IgD-negative memory B cell (primary cell): Measurements from ENCODE around the gene PZP. TPM values are rescaled to one million over a fixed set of nuclear protein-coding genes. Genes with fewer than 3 reads are reported as not detected.

Source experiments
- H3K27ac Mint-ChIP-seq, 3 donors: one replicate each; pipeline ENCODE4 v1.8.0; 2020 to 2022; ENCODE audit warnings: mild to moderate bottlenecking in 3 of 3, mixed read lengths in 3 of 3, moderate library complexity in 1 of 3
- H3K27me3 Mint-ChIP-seq: one replicate; pipeline ENCODE4 v1.8.0; 2021; ENCODE audit warnings: mixed read lengths
- H3K36me3 Mint-ChIP-seq: one replicate; pipeline ENCODE4 v1.8.0; 2020; ENCODE audit warnings: mild to moderate bottlenecking, mixed read lengths
- H3K4me1 Mint-ChIP-seq, 3 donors: one replicate each; pipeline ENCODE4 v1.8.0; 2020 to 2022; ENCODE audit warnings: mixed read lengths in 3 of 3, mild to moderate bottlenecking in 1 of 3
- H3K4me3 Mint-ChIP-seq, 4 donors: one replicate each; pipeline ENCODE4 v1.8.0; 2020 to 2022; ENCODE audit warnings: mild to moderate bottlenecking in 4 of 4, mixed read lengths in 4 of 4, moderate library complexity in 3 of 4
- H3K9me3 Mint-ChIP-seq, 3 donors: one replicate each; pipeline ENCODE4 v1.8.0; 2020 to 2021; ENCODE audit warnings: mixed read lengths in 3 of 3, mild to moderate bottlenecking in 1 of 3
- polyA plus RNA-seq: library from polyadenylated mRNA; unstranded; fragments of 300-500 nt; fragmentation: Illumina TruSeq; gene quantifications from one replicate; pipeline ENCODE4 v1.2.3, GENCODE V29; 2021

The PZP gene
- polyA plus RNA-seq, 1 donor from 2014 or later: not detected

DNA sequence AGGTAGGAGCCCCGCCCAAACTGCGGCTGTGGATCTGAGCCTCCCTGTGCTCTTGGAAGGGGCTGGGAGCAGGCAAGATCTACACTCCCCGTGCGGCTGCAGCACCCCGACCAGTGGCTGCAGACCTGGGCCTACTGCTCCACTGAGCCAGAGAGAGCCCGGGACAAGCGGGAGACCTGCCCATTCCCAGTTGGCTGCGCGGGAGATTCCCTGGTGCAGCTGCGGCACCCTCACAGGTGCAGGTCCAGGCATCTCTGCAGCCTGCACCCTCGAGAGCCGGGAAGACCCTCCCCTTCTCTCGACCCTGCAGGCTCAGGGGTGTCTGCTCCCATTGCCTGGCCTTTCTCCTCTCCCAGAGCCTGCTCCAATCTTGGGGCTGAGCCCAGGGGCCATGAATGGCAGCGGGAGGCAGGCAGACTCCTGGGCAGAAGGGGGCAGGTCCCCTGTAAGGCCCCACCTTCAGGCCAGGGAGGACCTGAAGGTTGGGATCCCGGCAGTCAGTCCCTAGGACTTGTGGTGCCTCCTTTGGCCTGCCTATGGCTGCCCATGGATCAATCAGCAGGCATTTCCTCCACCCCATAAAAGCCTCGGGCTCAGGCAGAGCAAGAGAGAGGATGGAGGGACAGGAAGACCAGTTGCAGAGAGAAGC lies 83.7 kb downstream of the PZP start:
- H3K9me3 Mint-ChIP-seq: peaks cover 0 to 3% (median 0%) of the 10 kb centered on the region in 3 donors
- peaks cover 3% of the 10 kb centered on the region for H3K27me3 Mint-ChIP-seq
- no peak overlapping the region for H3K27ac Mint-ChIP-seq
- no peak overlapping the region for H3K4me3 Mint-ChIP-seq
- H3K36me3 Mint-ChIP-seq: no peaks in the 10 kb centered on the region
- H3K4me1 Mint-ChIP-seq: no peaks in the 10 kb centered on the region

DNA sequence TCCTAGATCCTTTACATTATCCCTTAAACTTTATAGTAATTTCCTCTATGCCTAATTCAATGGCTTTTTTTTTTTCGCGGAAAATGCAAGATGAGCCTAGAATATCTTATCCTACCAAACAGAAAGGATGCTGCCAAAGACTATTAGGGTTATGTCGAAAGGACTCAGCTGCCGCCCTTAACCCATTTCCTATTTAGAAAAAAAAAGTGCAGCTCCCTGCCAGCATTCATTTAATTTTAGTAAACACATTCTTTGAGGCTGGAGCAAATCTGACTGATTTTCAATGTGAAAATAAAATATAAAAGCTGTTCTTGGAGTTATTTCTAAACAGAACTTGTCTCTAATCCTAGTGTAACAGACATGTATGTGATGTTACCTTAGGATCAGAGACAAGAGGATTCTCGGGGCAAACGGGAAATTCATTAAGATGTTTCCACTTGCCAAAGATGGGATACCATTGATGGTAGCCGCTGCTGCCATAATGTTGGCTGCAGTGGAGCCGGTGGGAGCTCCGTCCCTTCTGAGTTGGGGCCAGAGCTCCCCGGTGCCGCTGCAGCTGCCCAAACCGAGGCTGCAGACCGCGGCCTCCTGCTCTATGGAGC lies 84.3 kb downstream of the PZP start:
- H3K27me3 Mint-ChIP-seq: peaks cover 3% of the 10 kb centered on the region
- no peaks in the 10 kb centered on the region for H3K36me3 Mint-ChIP-seq
- no peak overlapping the region for H3K27ac Mint-ChIP-seq
- H3K4me3 Mint-ChIP-seq: no peak overlapping the region
- H3K9me3 Mint-ChIP-seq: peaks cover 0 to 3% (median 0%) of the 10 kb centered on the region in 3 donors
- no peaks in the 10 kb centered on the region for H3K4me1 Mint-ChIP-seq

DNA sequence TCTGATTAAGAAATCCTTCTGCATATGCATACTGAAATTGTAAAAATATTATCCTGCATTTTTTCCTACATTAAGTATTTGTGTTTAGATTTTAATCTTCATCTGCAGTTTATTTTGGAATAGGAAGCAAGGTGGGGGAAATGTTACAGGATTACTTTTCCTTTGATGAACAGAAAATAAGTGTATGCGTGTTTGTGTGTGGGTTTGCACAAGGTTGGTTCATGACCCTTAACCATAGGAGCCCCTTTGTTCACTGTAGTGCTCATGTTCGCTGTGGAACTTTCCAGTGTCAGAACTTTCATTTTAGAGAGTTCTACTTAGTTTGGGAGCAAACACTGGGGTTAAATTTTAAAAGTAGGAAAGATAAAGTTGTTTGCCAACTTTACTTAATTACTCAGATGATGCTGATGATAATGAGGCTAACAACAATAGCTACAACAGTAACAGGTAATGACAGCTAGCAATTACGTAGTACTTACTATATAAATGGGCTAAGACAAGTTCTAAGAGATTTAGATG lies 86.0 kb downstream of the PZP start:
- H3K27ac Mint-ChIP-seq: no peak overlapping the region
- H3K4me1 Mint-ChIP-seq: peaks cover 3 to 7% (median 5%) of the 10 kb centered on the region in 3 donors
- peaks cover 3% of the 10 kb centered on the region for H3K27me3 Mint-ChIP-seq
- H3K4me3 Mint-ChIP-seq: no peak overlapping the region
- no peaks in the 10 kb centered on the region for H3K36me3 Mint-ChIP-seq
- H3K9me3 Mint-ChIP-seq: peaks cover 0 to 2% (median 0%) of the 10 kb centered on the region in 3 donors

DNA sequence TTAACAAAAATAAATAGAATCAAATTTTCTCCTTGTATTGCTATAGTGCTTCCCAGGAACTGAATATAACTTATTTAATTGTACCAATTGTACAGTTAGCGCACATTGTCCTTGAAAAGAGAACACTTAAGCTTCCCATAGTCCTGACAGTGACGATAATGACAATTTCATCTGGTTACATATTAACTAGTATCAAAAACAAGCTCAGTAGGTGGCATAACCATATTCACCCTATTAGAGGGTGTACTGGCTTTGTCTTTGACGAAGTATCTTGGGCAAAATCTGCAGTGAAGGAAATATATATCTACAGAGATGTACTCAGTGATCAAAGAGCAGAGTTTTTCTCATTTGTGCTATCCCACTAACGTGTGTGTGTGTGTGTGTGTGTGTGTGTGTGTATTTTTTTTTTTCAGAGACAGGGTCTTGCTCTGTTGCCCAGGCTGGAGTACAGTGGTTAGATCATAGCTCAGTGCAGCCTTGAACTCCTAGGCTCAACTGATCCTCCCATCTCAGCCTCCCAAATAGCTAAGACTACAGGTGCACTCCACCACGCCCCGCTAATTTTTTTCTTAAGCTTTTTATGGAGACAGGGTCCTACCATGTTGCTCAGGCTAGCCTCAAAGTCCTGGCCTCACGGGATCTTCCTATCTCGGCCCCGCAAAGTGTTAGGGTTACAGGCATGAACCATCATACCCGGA lies 87.6 kb downstream of the PZP start:
- Mint-ChIP-seq H3K27me3 (peaks cover 3% of the 10 kb centered on the region), H3K27ac (no peak overlapping the region), H3K4me3 (no peak overlapping the region), H3K36me3 (no peaks in the 10 kb centered on the region), H3K9me3 (peaks cover 0 to 2% (median 0%) of the 10 kb centered on the region in 3 donors), H3K4me1 (peaks cover 3 to 18% (median 14%) of the 10 kb centered on the region in 3 donors)

DNA sequence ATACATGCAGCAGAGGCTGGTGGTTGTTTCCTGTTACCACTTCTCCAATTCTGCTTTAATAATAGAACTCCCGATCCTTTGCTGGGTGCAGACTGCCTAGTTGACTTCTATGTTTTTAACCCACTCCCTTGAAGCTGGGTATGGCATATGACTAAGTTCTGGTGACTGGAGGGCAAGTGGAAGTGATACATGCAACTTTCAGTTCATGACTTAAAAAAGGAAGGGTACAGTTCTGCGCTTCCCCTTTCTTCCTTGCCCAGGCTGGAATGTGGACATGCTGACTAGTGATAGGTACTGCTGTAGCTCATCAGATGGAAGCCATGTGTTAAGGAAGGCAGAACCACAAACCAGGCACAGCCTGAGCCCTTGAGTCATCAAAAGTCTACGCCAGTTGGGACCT lies 90.0 kb downstream of the PZP start:
- peaks cover 0 to 2% (median 0%) of the 10 kb centered on the region in 3 donors for H3K9me3 Mint-ChIP-seq
- H3K36me3 Mint-ChIP-seq: no peaks in the 10 kb centered on the region
- H3K27me3 Mint-ChIP-seq: peaks cover 3% of the 10 kb centered on the region

DNA sequence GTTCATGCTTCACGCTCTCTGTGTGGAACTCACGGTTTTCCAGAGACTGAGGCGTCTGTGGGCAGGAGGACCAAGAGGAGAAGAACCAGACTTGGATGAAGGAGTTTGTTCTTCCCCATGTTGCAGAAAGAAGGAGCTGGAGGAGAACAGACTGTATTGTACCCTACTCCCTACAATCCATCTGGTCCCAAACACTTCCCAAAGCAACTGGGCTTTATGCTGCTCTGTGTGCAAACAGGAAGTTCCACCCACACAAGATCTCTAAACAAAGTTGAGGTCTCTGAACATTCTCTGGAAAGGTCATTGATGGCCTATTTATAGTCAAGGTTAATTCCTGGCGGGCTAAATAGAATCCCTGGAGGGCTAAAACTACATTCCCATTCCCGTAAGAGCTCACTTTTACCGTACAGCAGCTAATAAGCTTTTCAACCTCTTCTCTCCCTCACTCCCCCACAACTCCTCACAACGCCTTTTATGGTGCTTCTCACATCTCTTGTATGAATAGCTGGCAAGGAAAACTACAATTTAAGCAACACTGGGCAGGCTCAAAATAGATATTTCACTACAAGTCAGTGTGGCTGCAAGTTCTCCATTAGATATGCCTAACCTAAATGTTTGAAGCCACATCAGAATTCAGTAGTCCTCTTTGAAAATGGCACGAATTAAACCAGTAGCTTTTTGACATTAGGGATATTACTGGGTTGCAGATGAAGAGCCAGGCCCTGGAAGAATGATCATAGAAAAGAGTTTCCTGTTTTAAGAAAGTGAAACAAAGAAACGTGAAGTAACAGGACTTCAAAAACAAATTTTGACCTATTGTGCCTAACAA lies 92.2 kb downstream of the PZP start, which contains the start of gene A2M:
Gene A2M, minus strand, starts transcription at position 189 of the 829 bp plus-strand sequence. Its CDS starts 70 bp downstream, at position 119.
- Mint-ChIP-seq H3K9me3 (peaks cover 0 to 3% (median 0%) of the 10 kb centered on the region in 3 donors), H3K4me3 (no peak within 1 kb of the TSS), H3K36me3 (peaks cover 2% of the 10 kb centered on the region), H3K4me1 (peaks cover 3 to 18% (median 14%) of the 10 kb centered on the region in 3 donors), H3K27ac (peak within 1 kb of the TSS in 1 of 3 donors; percentile 32), H3K27me3 (peaks cover 3% of the 10 kb centered on the region)

More for the DNA sequence above, 90.0 kb downstream of the PZP start:
- Mint-ChIP-seq H3K4me3 (no peak overlapping the region), H3K4me1 (peaks cover 3 to 18% (median 14%) of the 10 kb centered on the region in 3 donors), H3K27ac (no peak overlapping the region)

DNA sequence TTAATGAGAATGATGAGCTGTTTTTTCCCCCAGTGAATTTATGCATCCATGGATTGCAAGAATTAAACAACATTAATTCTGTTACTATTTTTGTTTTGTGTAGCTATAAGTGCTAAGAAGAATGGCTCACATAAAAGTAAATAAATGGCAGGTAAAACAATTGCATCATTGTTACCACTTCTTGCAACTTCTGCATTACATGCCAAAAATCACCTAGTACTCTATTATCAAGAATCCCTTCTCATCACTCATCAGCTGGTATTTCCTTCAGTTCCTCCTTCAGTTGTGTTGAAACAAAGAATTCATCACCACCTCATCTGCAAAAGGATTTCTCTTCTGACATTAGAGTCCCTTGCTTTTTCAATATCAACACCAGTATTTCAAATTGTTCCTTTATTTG lies 93.2 kb downstream of the PZP start:
- H3K4me1 Mint-ChIP-seq: peaks cover 3 to 18% (median 14%) of the 10 kb centered on the region in 3 donors
- no peak overlapping the region for H3K27ac Mint-ChIP-seq
- H3K27me3 Mint-ChIP-seq: peaks cover 3% of the 10 kb centered on the region
- H3K9me3 Mint-ChIP-seq: peaks cover 0 to 3% (median 0%) of the 10 kb centered on the region in 3 donors
- no peak overlapping the region for H3K4me3 Mint-ChIP-seq
- H3K36me3 Mint-ChIP-seq: peaks cover 2% of the 10 kb centered on the region

DNA sequence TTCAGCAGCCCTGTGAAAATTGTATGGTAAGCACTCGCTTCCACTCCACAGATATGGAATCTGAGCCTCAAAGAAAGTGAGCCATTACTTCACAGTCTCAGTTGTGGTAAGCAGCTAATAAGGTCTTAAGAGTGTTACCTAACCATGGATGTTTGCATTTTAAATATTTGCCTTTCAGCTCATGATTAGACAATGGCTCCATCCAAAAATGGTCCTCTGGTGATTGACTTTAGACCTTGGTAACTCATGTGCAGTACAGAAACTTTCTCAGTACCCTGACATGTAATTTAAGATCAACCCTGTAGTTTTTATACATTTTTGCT lies 94.2 kb downstream of the PZP start:
- H3K4me1 Mint-ChIP-seq: peaks cover 3 to 18% (median 14%) of the 10 kb centered on the region in 3 donors
- peaks cover 1% of the 10 kb centered on the region for H3K27me3 Mint-ChIP-seq
- no peak overlapping the region for H3K27ac Mint-ChIP-seq
- peaks cover 2% of the 10 kb centered on the region for H3K36me3 Mint-ChIP-seq
- H3K4me3 Mint-ChIP-seq: no peak overlapping the region
- peaks cover 0 to 2% (median 0%) of the 10 kb centered on the region in 3 donors for H3K9me3 Mint-ChIP-seq

DNA sequence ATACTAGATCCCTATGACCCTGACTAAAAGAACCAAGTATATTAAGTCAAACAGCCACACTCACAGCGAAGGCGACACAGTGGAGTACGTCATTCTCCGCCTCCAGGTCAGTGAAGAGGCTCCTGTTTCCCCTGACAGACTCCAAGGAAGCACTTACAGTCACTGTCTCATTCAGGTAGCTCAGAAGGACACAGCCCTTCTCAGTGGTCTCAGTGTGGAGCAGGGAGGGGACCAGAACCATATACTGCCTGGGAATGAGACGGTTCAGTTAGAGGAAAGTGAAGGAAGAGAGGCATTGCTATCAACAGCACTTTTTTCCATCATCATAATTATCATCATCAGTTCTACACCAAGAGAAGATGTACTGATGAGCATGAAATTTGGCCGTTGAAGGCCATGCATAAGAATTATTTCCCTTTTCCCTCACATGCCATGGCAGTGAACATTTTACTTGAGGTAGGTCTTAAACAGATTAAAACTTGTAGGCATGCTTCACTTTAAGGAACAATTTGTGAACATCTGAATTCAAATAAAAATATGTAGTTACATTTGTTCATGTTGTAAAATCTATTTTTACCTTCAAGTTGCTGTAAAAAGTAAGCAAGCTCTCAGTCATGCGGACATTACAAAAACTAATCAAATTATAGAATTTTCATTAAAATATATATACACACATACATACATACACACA lies 94.8 kb downstream of the PZP start:
- Mint-ChIP-seq H3K36me3 (peaks cover 2% of the 10 kb centered on the region), H3K27me3 (no peaks in the 10 kb centered on the region), H3K9me3 (peaks cover 0 to 2% (median 0%) of the 10 kb centered on the region in 3 donors), H3K27ac (no peak overlapping the region), H3K4me1 (peaks cover 3 to 18% (median 14%) of the 10 kb centered on the region in 3 donors), H3K4me3 (no peak overlapping the region)

DNA sequence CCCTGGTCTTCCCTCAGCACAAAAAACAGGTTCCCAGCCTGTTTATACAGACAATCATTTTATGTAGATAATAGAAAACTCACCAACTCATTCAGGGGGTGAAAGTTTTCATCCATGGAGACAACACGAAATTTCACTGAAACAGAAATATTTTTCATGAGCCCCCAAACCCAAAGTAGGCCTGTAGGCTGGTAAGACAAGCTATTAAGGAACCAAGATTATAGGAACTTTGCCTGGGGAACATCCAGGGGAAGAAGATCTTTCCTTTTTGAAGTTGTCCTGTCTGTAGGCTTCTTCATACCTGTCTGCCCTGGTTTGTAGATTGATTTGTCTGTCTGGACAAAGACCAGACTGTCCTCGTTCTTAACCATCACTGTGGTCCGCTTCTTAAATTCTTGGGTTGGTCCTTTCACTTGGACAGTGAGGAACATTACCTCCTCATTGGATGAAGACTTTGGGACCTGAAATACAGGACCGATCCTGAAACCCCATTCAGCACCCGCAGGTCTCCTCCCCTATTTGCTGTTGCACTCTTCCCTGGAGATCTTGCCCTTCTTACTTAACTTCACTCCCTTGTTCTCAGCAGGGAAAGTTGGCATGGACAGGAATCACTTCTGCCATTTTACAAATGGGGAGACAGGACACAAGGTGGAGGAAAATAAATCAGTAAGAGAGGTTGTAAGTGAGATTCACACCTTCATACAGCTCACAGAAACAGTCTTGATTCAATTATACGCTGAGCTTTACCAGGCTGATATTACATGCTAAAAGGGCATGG lies 95.9 kb downstream of the PZP start:
- Mint-ChIP-seq H3K4me3 (no peak overlapping the region), H3K27ac (no peak overlapping the region), H3K9me3 (peaks cover 0 to 2% (median 0%) of the 10 kb centered on the region in 3 donors), H3K36me3 (peaks cover 2% of the 10 kb centered on the region), H3K27me3 (no peaks in the 10 kb centered on the region), H3K4me1 (peaks cover 0 to 13% (median 10%) of the 10 kb centered on the region in 3 donors)

DNA sequence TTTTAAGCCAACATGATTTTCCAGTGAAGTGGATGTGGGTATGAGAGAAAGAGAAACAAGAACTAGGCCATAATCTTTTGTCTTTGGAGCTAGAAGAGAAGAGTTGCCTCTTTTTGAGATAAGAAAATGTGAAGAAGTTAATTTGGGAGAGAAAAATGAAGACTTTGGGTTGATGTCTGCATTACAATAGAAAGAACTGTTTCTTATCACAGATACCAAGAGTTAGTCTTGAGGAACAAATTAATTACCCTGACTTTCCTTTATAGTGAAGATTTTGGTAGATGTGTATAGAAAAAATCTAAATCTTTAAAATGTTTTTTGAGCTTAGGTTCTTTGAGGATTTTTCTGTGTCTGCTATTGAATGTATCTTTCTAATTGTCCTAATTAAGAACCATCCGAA lies 96.7 kb downstream of the PZP start:
- Mint-ChIP-seq H3K9me3 (peaks cover 0 to 2% (median 0%) of the 10 kb centered on the region in 3 donors), H3K4me1 (peaks cover 0 to 8% (median 8%) of the 10 kb centered on the region in 3 donors), H3K4me3 (no peak overlapping the region), H3K27ac (no peak overlapping the region), H3K27me3 (no peaks in the 10 kb centered on the region), H3K36me3 (peaks cover 2% of the 10 kb centered on the region)

DNA sequence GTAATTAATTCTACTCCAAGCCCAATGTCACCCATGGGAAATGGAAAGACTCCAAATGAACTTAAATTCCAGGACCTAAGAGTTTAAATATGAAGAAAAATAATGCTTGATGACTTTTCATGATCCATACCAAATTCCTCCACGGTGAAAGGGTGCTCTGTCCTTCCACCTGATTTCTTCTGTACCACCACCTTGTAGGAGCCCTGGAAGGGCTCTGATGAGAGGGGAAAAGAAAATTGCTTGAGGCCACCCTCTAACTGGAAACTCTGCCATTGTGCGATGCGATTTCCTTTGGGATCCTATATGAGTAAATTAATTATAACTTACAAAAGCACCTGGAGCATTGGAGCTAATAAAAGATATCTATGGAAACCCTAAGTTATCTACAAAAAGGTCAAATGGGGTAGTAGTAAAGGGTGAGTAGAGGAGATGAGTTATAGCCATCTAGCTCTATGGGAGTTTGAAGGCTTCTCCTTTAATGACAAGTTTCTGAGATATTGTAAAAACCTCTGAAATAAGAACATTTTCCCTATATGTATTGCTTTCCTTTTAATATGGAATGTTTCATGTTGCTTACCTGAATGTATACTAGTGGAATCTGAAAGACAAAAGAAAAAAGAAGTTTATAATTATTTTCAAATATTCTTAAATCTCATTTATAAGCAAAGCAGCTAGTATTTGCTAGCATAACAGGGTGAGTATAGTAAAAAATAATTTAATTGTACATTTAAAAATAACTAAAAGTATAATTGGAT lies 98.3 kb downstream of the PZP start:
- Mint-ChIP-seq H3K27me3 (no peaks in the 10 kb centered on the region), H3K36me3 (peaks cover 2% of the 10 kb centered on the region), H3K4me1 (no peaks in the 10 kb centered on the region), H3K4me3 (no peak overlapping the region), H3K9me3 (peaks cover 0 to 2% (median 0%) of the 10 kb centered on the region in 3 donors), H3K27ac (no peak overlapping the region)

DNA sequence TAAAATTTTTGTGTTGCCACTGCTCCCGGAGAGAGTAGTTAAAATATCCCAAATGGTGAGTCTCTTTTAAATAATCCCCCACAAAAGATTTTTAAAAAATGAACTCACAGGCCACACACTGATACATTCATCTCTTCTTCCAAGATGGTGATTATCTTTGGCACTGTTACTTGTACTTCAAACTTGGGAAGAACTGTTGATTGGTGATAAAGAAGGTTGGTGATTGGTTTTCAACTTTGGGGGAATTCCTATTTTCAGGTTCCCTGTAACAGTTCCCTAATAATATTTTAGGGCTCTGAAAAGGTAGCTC lies 99.0 kb downstream of the PZP start:
- H3K9me3 Mint-ChIP-seq: peaks cover 0 to 2% (median 0%) of the 10 kb centered on the region in 3 donors
- no peak overlapping the region for H3K4me3 Mint-ChIP-seq
- H3K27me3 Mint-ChIP-seq: no peaks in the 10 kb centered on the region
- H3K27ac Mint-ChIP-seq: no peak overlapping the region
- peaks cover 2% of the 10 kb centered on the region for H3K36me3 Mint-ChIP-seq
- H3K4me1 Mint-ChIP-seq: no peaks in the 10 kb centered on the region
